SK-N-MC (cell line): Measurements from ENCODE around the gene TSKS.

ENCODE experiments used
- DNase-seq: peaks from one replicate; pipeline ENCODE4 v3.0.0-alpha.2; 2011; ENCODE audit warnings: low read depth, low spot score
- H3K27ac ChIP-seq: fragments of 200-600 bp; sonication (generic); 2 replicates; pipeline ENCODE4 v1.5.1; 2016; ENCODE audit warnings: mixed run types
- H3K36me3 ChIP-seq: fragments of 200-600 bp; sonication (generic); 2 replicates; pipeline ENCODE4 v1.6.1; 2017; ENCODE audit warnings: antibody characterized with exemption, low read length, mixed read lengths; ENCODE audit not compliant: insufficient read depth
- H3K4me3 ChIP-seq: fragments of 200-600 bp; sonication (generic); 2 replicates; pipeline ENCODE4 v1.5.1; 2016
- H3K9ac ChIP-seq: fragments of 200-600 bp; sonication (generic); 2 replicates; pipeline ENCODE4 v1.8.0; 2017; ENCODE audit warnings: mixed run types, mixed read lengths; ENCODE audit not compliant: insufficient read length
- H3K9me3 ChIP-seq: fragments of 200-600 bp; sonication (generic); 2 replicates; pipeline ENCODE4 v1.6.1; 2017; ENCODE audit warnings: low read depth, mild to moderate bottlenecking, antibody characterized with exemption, low read length, moderate library complexity, mixed read lengths
- EZH2 ChIP-seq: fragments of 200-600 bp; sonication (generic); IDR thresholded peaks from one replicate; pipeline ENCODE4 v1.6.1; 2017; ENCODE audit warnings: antibody characterized with exemption
- FOXP2 ChIP-seq: optimal IDR thresholded peaks from 2 replicates; pipeline ENCODE3; 2011; ENCODE audit warnings: mild to moderate bottlenecking, moderate library complexity; ENCODE audit not compliant: insufficient read depth; ENCODE audit errors: extremely low read length, control extremely low read depth
- POLR2AphosphoS5 ChIP-seq: IDR thresholded peaks from 2 replicates; pipeline ENCODE4 v1.6.1; 2012; ENCODE audit warnings: mild to moderate bottlenecking, low read depth, low read length, borderline replicate concordance

Gene TSKS

DNA sequence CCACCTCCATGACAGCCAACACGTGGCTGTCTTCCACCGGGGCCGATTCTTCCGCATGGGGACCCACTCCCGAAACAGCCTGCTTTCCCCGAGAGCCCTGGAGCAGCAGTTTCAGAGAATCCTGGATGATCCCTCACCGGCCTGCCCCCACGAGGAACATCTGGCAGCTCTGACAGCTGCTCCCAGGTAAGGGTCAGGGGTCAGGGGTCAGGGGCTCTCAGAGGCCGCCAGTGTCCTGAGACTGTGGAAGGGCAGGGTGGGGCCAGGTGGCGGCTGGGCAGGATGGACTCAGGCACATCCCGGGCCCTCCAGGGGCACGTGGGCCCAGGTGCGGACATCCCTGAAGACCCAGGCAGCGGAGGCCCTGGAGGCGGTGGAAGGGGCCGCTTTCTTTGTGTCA, 57.2 kb downstream of the TSKS start:
- no peak overlapping the region for H3K4me3 ChIP-seq
- H3K9me3 ChIP-seq = no peaks in the 10 kb centered on the region
- H3K36me3 ChIP-seq = no peaks in the 10 kb centered on the region
- no peak overlapping the region for H3K9ac ChIP-seq
- TF ChIP-seq EZH2 (no peak), FOXP2 (no peak), POLR2AphosphoS5 (no peak)
- no peak for DNase-seq
- H3K27ac ChIP-seq = no peak overlapping the region

DNA sequence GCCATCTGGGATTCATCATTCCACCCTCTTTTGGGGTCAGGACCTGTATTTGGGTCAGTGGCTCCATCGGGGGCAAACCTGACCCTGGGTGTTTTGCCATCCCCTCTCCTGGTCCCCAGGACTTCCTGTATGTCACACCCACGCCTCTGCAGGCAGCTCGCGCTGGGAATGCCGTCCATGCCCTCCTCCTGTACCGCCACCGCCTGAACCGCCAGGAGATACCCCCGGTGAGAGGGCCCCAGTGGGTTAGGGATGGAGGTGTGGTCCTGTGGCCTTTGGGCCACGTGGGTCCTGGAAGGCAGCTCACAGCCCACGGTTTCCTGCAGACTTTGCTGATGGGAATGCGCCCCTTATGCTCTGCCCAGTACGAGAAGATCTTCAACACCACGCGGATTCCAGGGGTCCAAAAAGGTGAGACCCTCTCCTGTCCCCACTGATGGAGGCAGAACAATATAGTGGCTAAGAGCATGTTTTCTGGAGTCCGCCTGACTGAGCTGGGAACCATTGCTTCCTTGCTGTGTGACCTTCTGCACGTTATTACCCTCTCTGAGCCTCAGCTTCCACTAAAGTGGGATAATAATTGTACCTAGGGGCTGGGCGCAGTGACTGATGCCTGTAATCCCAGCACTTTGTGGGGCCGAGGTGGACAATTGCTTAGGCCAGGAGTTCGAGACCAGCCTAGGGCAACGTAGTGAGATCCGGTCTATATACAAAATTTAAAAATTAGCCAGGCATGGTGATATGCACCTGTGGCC, 58.0 kb downstream of the TSKS start:
- H3K4me3 ChIP-seq = no peak overlapping the region
- H3K9ac ChIP-seq = no peak overlapping the region
- no peaks in the 10 kb centered on the region for H3K9me3 ChIP-seq
- no peak overlapping the region for H3K27ac ChIP-seq
- H3K36me3 ChIP-seq = no peaks in the 10 kb centered on the region
- no peak for DNase-seq
- TF ChIP-seq POLR2AphosphoS5 = no peak
- TF ChIP-seq FOXP2 = no peak
- TF ChIP-seq EZH2 = no peak

DNA sequence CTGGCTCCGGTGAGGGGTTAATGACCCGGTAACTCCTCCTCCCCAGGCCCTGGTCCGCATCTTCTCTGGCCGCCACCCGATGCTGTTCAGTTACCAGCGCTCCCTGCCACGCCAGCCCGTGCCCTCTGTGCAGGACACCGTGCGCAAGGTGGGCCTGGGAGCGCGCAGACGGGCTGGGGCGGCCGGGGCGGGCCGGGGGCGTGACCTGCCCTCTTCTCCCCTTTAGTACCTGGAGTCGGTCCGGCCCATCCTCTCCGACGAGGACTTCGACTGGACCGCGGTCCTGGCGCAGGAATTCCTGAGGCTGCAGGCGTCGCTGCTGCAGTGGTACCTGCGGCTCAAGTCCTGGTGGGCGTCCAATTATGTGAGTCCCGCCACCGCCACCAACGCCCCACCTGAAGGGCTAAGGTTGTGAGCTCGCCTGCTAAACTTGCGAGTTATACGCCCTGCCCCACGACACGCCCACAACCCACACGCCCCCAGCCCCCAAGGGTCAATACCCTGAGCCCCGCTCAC, 61.8 kb downstream of the TSKS start:
- no peak overlapping the region for H3K9ac ChIP-seq
- H3K36me3 ChIP-seq = no peaks in the 10 kb centered on the region
- no peak overlapping the region for H3K27ac ChIP-seq
- no peak for DNase-seq
- H3K9me3 ChIP-seq = no peaks in the 10 kb centered on the region
- no peak overlapping the region for H3K4me3 ChIP-seq
- TF ChIP-seq FOXP2 (no peak), EZH2 (no peak), POLR2AphosphoS5 (no peak)

GRCh38 chr19:49700563-49700962, 62.5 kb downstream of the TSKS start:
- no peak for DNase-seq
- Histone ChIP-seq H3K27ac (0 out of 2 replicates have a peak overlapping the region, but pooled peaks have one; percentile 8), H3K4me3 (no peak overlapping the region), H3K9ac (no peak overlapping the region), H3K9me3 (no peaks in the 10 kb centered on the region), H3K36me3 (no peaks in the 10 kb centered on the region)
- TF ChIP-seq EZH2 (no peak), FOXP2 (no peak), POLR2AphosphoS5 (no peak)

DNA sequence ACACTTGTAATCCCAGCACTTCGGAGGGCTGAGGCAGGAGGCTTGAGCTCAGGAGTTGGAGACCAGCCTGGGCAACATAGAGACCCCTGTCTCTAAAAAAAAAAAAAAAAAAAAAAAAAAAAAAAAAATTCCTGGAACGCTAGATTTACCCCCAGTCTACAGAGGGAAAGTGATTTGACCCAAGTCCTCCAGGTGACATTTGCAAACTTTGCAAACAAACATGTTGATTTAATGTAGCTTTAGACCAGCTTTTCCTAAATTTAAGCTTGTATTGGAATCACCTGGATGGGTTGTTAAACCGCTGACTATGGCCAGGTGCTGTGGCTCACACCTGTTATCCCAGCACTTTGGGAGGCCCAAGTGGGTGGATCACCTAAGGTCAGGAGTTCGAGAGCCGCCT, 63.7 kb downstream of the TSKS start:
- Histone ChIP-seq H3K9ac (no peak overlapping the region), H3K27ac (no peak overlapping the region), H3K36me3 (no peaks in the 10 kb centered on the region), H3K9me3 (no peaks in the 10 kb centered on the region), H3K4me3 (no peak overlapping the region)
- no peak for DNase-seq
- TF ChIP-seq FOXP2 (no peak), EZH2 (no peak), POLR2AphosphoS5 (no peak)

DNA sequence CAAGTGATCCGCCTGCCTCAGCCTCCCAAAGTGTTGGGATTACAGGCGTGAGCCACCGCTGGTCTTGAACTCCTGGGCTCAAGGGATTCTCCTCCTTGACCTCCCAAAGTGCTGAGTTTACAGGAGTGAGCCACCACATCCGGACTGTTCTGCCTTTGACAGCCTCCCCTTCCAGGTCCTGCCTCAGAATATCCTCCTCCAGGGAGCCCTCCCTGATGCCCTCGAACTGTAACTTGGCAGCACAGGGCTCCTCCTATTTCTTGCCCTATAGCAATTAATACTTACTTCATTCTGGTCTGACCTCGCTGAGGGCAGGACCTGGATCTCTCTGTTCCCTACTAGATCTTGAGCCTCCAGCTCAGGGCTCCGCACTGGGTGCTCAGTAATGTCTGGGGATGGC, 66.2 kb downstream of the TSKS start:
- no peak overlapping the region for H3K27ac ChIP-seq
- no peak overlapping the region for H3K9ac ChIP-seq
- no peak for TF ChIP-seq POLR2AphosphoS5
- no peak for TF ChIP-seq EZH2
- no peak for TF ChIP-seq FOXP2
- no peaks in the 10 kb centered on the region for H3K36me3 ChIP-seq
- DNase-seq = no peak
- H3K4me3 ChIP-seq = no peak overlapping the region
- H3K9me3 ChIP-seq = no peaks in the 10 kb centered on the region

DNA sequence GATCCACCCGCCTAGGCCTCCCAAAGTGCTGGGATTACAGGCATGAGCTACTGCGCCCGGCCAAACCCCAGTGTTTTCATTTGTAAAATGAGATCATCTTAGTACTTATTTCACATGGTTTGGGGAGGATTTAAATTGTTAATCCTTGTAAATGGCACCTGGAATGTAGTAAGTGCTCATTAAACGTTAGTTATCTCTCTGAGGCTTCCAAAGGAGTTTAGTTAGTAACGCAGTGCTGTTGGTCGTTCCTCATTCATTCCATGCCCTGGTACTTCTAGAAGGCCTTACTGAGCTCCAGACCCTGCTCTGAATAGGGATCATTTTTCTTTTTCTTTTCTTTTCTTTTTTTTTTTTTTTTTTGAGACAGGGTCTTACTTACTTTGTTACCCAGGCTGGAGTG, 67.0 kb downstream of the TSKS start:
- Histone ChIP-seq H3K4me3 (no peak overlapping the region), H3K27ac (no peak overlapping the region), H3K9me3 (no peaks in the 10 kb centered on the region), H3K36me3 (no peaks in the 10 kb centered on the region), H3K9ac (no peak overlapping the region)
- TF ChIP-seq POLR2AphosphoS5 = no peak
- no peak for TF ChIP-seq EZH2
- TF ChIP-seq FOXP2 = no peak
- no peak for DNase-seq

- no peak overlapping the region for H3K27ac ChIP-seq
- TF ChIP-seq EZH2 (no peak), POLR2AphosphoS5 (no peak), FOXP2 (no peak)
- DNase-seq = no peak
- H3K4me3 ChIP-seq = no peak overlapping the region
- no peaks in the 10 kb centered on the region for H3K9me3 ChIP-seq
- no peak overlapping the region for H3K9ac ChIP-seq
- H3K36me3 ChIP-seq = peaks cover under 1% of the 10 kb centered on the region; the same call in 1 of the 2 replicates
Measured at GRCh38 chr19:49692147-49692506, 71.0 kb downstream of the TSKS start.
